ENCODE data around the gene SV2B. TPM values are rescaled to one million over a fixed set of nuclear protein-coding genes. Genes with fewer than 3 reads are reported as not detected.

The SV2B gene
- polyA plus RNA-seq, 1 donor (not counting 4 experiments of a cell fraction or from before 2014, with no cell fraction given) = 0.04 TPM

DNA sequence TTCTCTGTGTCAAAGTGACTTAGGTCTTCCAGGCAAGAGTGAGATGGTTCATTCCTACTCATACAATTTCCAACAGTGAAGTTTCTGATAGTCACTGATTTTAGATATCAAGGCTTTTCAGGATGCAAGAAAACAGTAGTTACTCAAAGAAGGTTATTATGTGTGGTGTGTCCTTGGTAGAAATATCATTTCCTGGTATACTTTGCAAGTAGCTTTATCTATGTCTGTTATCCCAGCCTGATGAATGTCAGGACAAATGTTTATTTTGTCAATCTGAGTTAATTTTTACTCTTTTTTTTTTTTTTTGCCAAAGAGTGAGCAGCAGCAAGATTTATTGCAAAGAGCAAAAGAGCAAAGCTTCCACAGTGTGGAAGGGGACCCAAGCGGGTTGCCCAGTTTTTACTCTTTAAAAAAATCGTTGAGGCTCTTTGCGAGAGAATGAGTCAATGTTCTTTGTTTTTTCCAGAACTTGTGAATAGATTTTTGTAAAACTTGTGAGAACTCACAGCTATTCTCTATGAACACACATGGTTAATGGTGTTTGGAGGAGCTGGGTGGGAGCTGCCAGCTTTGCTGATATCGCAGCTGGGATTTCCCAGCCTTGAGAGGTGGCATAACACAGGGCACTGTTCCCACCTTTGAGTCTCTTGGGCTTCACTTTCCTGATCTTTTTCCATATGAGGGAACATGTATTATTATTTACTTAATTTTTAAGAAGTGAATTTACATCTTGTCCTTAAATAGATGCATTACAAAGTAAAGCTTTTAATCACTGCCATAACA lies 51.9 kb downstream of the SV2B start:
- H3K27ac ChIP-seq (ENCODE audit: control insufficient read depth, insufficient read depth, low read length) = no peak overlapping the region
- FAIRE-seq = no peak
- H3K4me3 ChIP-seq (ENCODE audit: control insufficient read depth in 2 of 3, extremely low read depth in 1 of 3, insufficient read depth in 2 of 3, low read depth in 1 of 3, low read length in 3 of 3) = no peak overlapping the region
- no peaks in the 10 kb centered on the region for H3K9me1 ChIP-seq (ENCODE audit: control insufficient read depth, extremely low read depth, insufficient read depth, low read length)
- H4K20me1 ChIP-seq (ENCODE audit: control insufficient read depth, extremely low read depth, insufficient read depth, low read length) = no peaks in the 10 kb centered on the region
- H3K79me2 ChIP-seq (ENCODE audit: control insufficient read depth, insufficient read depth, low read length) = no peaks in the 10 kb centered on the region
- no peaks in the 10 kb centered on the region for H3K27me3 ChIP-seq (ENCODE audit: control insufficient read depth, extremely low read depth, insufficient read depth, low read length)
- H3K36me3 ChIP-seq (ENCODE audit: control insufficient read depth in 2 of 2, extremely low read depth in 1 of 2, insufficient read depth in 2 of 2, low read length in 2 of 2) = no peaks in the 10 kb centered on the region
- no peaks in the 10 kb centered on the region for H3K9me3 ChIP-seq (ENCODE audit: control insufficient read depth, low read depth, low read length)
- H3K4me1 ChIP-seq (ENCODE audit: control insufficient read depth, extremely low read depth, insufficient read depth, low read length) = no peaks in the 10 kb centered on the region
- no peak for DNase-seq (ENCODE audit: low read depth, low spot score)
- H2AFZ ChIP-seq (ENCODE audit: control insufficient read depth, low read length) = no peak overlapping the region
- dilution Hi-C loops (cut with MboI; ENCODE audit: extremely low pct_ligation_motif_present, low sequenced_read_pairs) = no loop called here
- no peak overlapping the region for H3K4me2 ChIP-seq (ENCODE audit: control insufficient read depth, extremely low read depth, insufficient read depth, low read depth, low read length)
- no peak overlapping the region for H3K9ac ChIP-seq (ENCODE audit: control insufficient read depth, extremely low read depth, insufficient read depth, low read length)
- no peak for TF ChIP-seq EZH2 (IDR thresholded peaks at IDR 0.05; ENCODE audit: low read length)
- TF ChIP-seq, protein P1, sequence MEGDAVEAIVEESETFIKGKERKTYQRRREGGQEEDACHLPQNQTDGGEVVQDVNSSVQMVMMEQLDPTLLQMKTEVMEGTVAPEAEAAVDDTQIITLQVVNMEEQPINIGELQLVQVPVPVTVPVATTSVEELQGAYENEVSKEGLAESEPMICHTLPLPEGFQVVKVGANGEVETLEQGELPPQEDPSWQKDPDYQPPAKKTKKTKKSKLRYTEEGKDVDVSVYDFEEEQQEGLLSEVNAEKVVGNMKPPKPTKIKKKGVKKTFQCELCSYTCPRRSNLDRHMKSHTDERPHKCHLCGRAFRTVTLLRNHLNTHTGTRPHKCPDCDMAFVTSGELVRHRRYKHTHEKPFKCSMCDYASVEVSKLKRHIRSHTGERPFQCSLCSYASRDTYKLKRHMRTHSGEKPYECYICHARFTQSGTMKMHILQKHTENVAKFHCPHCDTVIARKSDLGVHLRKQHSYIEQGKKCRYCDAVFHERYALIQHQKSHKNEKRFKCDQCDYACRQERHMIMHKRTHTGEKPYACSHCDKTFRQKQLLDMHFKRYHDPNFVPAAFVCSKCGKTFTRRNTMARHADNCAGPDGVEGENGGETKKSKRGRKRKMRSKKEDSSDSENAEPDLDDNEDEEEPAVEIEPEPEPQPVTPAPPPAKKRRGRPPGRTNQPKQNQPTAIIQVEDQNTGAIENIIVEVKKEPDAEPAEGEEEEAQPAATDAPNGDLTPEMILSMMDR (optimal IDR thresholded peaks at IDR 0.05 in 1 of 3, IDR thresholded peaks at IDR 0.05 in 1 of 3, conservative IDR thresholded peaks at IDR 0.05 in 1 of 3; ENCODE audit: extremely low read depth in 1 of 3, insufficient read depth in 2 of 3, low read length in 3 of 3) = no peak

DNA sequence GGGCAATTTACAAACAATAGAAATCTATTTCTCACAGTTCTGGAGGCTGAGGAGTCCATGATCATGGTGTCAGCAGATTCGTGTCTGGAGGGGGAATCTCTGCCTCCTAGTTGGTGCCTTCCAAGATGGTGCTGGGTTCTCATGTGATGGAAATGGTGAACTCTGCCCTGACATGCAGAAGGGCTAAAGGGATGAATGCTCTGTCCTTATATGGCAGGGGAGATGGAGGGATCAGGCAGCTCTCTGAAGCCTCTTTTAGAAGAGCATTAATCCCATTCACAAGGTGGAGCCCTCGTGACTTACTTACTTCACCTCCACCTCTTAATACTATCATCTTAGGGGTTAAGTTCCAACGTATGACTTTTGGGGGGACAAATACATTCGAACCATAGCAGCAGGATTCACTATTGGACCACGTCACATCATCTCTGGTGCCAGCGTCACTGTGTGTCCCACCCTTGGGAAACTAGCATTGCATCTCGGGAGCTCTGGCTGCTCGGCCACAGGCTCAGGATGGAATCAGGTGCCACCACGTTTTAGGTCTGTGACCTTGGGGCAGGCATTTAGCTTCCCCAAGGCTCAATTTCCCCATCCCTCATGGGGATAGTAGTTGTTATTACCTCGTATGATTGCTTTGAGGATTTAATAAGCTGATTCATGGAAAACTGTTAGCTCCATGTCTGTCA lies 53.0 kb downstream of the SV2B start:
- no peak for FAIRE-seq
- no peaks in the 10 kb centered on the region for H4K20me1 ChIP-seq (ENCODE audit: control insufficient read depth, extremely low read depth, insufficient read depth, low read length)
- dilution Hi-C loops (cut with MboI; ENCODE audit: extremely low pct_ligation_motif_present, low sequenced_read_pairs) = no loop called here

More for the DNA sequence above, 53.0 kb downstream of the SV2B start:
- no peak overlapping the region for H3K4me3 ChIP-seq (ENCODE audit: control insufficient read depth in 2 of 3, extremely low read depth in 1 of 3, insufficient read depth in 2 of 3, low read depth in 1 of 3, low read length in 3 of 3)
- H3K4me2 ChIP-seq (ENCODE audit: control insufficient read depth, extremely low read depth, insufficient read depth, low read depth, low read length) = no peak overlapping the region
- no peaks in the 10 kb centered on the region for H3K79me2 ChIP-seq (ENCODE audit: control insufficient read depth, insufficient read depth, low read length)
- H3K9ac ChIP-seq (ENCODE audit: control insufficient read depth, extremely low read depth, insufficient read depth, low read length) = no peak overlapping the region
- no peaks in the 10 kb centered on the region for H3K36me3 ChIP-seq (ENCODE audit: control insufficient read depth in 2 of 2, extremely low read depth in 1 of 2, insufficient read depth in 2 of 2, low read length in 2 of 2)
- DNase-seq (ENCODE audit: low read depth, low spot score) = no peak
- no peaks in the 10 kb centered on the region for H3K9me3 ChIP-seq (ENCODE audit: control insufficient read depth, low read depth, low read length)
- H3K9me1 ChIP-seq (ENCODE audit: control insufficient read depth, extremely low read depth, insufficient read depth, low read length) = no peaks in the 10 kb centered on the region
- H3K27ac ChIP-seq (ENCODE audit: control insufficient read depth, insufficient read depth, low read length) = no peak overlapping the region
- TF ChIP-seq, protein P1 (optimal IDR thresholded peaks at IDR 0.05 in 1 of 3, IDR thresholded peaks at IDR 0.05 in 1 of 3, conservative IDR thresholded peaks at IDR 0.05 in 1 of 3; ENCODE audit: extremely low read depth in 1 of 3, insufficient read depth in 2 of 3, low read length in 3 of 3) = no peak
- no peak for TF ChIP-seq EZH2 (IDR thresholded peaks at IDR 0.05; ENCODE audit: low read length)
- no peaks in the 10 kb centered on the region for H3K4me1 ChIP-seq (ENCODE audit: control insufficient read depth, extremely low read depth, insufficient read depth, low read length)
- no peaks in the 10 kb centered on the region for H3K27me3 ChIP-seq (ENCODE audit: control insufficient read depth, extremely low read depth, insufficient read depth, low read length)
- H2AFZ ChIP-seq (ENCODE audit: control insufficient read depth, low read length) = no peak overlapping the region
